PC-9 (cell line): ENCODE data around the gene ISG15. TPM values are rescaled to one million over a fixed set of nuclear protein-coding genes. Genes with fewer than 3 reads are reported as not detected.

Source experiments
- BruUV-seq: library from RNA; stranded (reverse); fragments of 400-500 nt; replicated peaks from 2 replicates; lab custom pipeline; 2021; lab: Mats Ljungman, UMichigan
- CTCF ChIA-PET: fragments of 300-600 bp; sonication (Branson Sonifier 250); formaldehyde crosslinking; loops from one replicate; lab custom pipeline; 2022; ENCODE audit warnings: antibody characterized with exemption; lab: Charles Lee
- POLR2A ChIA-PET: fragments of 300-600 bp; sonication (Branson Sonifier 250); formaldehyde crosslinking; loops from one replicate; lab custom pipeline; 2022; ENCODE audit warnings: antibody characterized with exemption; ENCODE audit not compliant: unreplicated experiment; lab: Charles Lee
- DNase-seq, 2 experiments: peaks; one replicate each; pipeline versions ENCODE4 v3.0.0 to v3.0.0-alpha.2; 2015 to 2022; ENCODE audit warnings: mixed read lengths in 1 of 2
- H2AFZ ChIP-seq: fragments of 200-600 bp; sonication (generic); 2 replicates; pipeline ENCODE4 v1.8.1; 2017; ENCODE audit warnings: antibody characterized with exemption
- H3F3A ChIP-seq: fragments of 200-600 bp; sonication (generic); 2 replicates; pipeline ENCODE4 v1.8.1; 2017; ENCODE audit warnings: antibody characterized with exemption, mild to moderate bottlenecking, low read depth; ENCODE audit not compliant: insufficient read depth
- H3K27ac ChIP-seq: fragments of 200-600 bp; sonication (generic); 2 replicates; pipeline ENCODE4 v1.6.1; 2016; ENCODE audit warnings: mixed run types
- H3K27me3 ChIP-seq: fragments of 200-600 bp; sonication (generic); 2 replicates; pipeline ENCODE4 v1.6.1; 2016; ENCODE audit warnings: low read depth, mixed run types; ENCODE audit not compliant: insufficient read depth
- H3K36me3 ChIP-seq: fragments of 200-600 bp; sonication (generic); 2 replicates; pipeline ENCODE4 v1.6.1; 2016; ENCODE audit warnings: low read depth, mixed run types
- H3K4me1 ChIP-seq: fragments of 200-600 bp; sonication (generic); replicated peaks from 2 replicates; pipeline ENCODE4 v1.6.1; 2016; ENCODE audit warnings: mixed run types; ENCODE audit not compliant: insufficient read depth
- H3K4me2 ChIP-seq: fragments of 200-600 bp; sonication (generic); 2 replicates; pipeline ENCODE4 v1.6.1; 2017; ENCODE audit warnings: mixed run types
- H3K4me3 ChIP-seq: fragments of 200-600 bp; sonication (generic); 2 replicates; pipeline ENCODE4 v1.6.1; 2016; ENCODE audit warnings: mixed run types
- H3K79me2 ChIP-seq: fragments of 200-600 bp; sonication (generic); 2 replicates; pipeline ENCODE4 v1.6.1; 2017; ENCODE audit warnings: low read depth, mixed run types
- H3K9me2 ChIP-seq: fragments of 200-600 bp; sonication (generic); 2 replicates; pipeline ENCODE4 v1.8.1; 2017; ENCODE audit warnings: mild to moderate bottlenecking; ENCODE audit not compliant: insufficient read depth
- H3K9me3 ChIP-seq: fragments of 200-600 bp; sonication (generic); 2 replicates; pipeline ENCODE4 v1.8.1; 2016; ENCODE audit warnings: low read depth; ENCODE audit not compliant: insufficient read depth
- H4K20me1 ChIP-seq: fragments of 200-600 bp; sonication (generic); 2 replicates; pipeline ENCODE4 v1.8.1; 2017; ENCODE audit not compliant: insufficient read depth
- EZH2 ChIP-seq: fragments of 200-600 bp; sonication (generic); IDR thresholded peaks from 2 replicates; pipeline ENCODE4 v1.8.0; 2017; ENCODE audit warnings: antibody characterized with exemption, low read depth
- intact Hi-C: fragments of 100-400 bp; cut with micrococcal nuclease; formaldehyde crosslinking; loops from one replicate; pipeline ENCODE4 v1.10.0; 2022; ENCODE audit not compliant: unreplicated experiment
- total RNA-seq: library from RNA; stranded (reverse); gene quantifications from 2 replicates; pipeline ENCODE4 v1.2.3, GENCODE V29; 2021
- TF ChIP-seq, protein P1 (sequence below): fragments of 200-600 bp; sonication (generic); conservative IDR thresholded peaks from 2 replicates; pipeline ENCODE4 v1.6.1; 2017; ENCODE audit warnings: mixed run types, antibody characterized with exemption, mild to moderate bottlenecking, moderate library complexity

ISG15 gene
- total RNA-seq, 1 experiment from 2014 or later: 20.9 TPM

DNA sequence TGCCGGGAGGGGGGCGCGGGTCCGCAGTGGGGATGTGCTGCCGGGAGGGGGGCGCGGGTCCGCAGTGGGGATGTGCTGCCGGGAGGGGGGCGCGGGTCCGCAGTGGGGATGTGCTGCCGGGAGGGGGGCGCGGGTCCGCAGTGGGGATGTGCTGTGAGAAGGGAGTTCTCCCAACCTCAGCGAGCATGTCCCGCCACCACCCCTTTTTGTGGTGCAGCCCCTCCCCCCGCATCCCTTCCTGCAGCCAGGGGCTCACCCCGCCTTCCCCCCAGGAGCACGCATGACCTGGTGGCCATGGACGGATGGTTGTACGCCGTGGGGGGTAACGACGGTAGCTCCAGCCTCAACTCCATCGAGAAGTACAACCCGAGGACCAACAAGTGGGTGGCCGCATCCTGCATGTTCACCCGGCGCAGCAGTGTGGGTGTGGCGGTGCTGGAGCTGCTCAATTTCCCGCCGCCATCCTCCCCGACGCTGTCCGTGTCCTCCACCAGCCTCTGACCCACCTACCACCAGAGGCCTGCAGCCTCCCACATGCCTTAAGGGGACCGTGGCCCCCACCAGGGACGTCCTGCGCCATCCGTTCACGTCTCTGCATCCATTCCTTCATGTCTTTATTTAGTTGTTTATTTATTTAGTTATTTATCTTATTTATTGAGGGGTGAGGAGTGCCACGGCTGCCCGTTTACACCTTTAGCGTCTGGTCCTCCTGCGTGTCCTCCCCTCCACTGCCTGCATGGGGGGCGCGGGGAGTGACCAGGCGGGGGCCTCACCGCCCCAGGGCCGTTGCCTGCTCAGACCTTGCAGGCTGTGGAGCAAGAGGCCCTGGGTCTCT, 48.4 kb upstream of the ISG15 start:
- Histone ChIP-seq H3K79me2 (peaks cover 4% of the 10 kb centered on the region; the same call in 1 of the 2 replicates), H3F3A (peaks cover 37% of the 10 kb centered on the region; the same call in 1 of the 2 replicates), H3K9me2 (no peaks in the 10 kb centered on the region), H3K4me2 (no peak overlapping the region; the same call in 1 of the 2 replicates), H4K20me1 (no peaks in the 10 kb centered on the region), H3K9me3 (no peaks in the 10 kb centered on the region), H3K27ac (no peak overlapping the region), H3K4me3 (no peak overlapping the region), H3K4me1 (peaks cover 14% of the 10 kb centered on the region), H3K27me3 (no peaks in the 10 kb centered on the region), H2AFZ (no peak overlapping the region), H3K36me3 (no peaks in the 10 kb centered on the region)
- DNase-seq: no peak
- CTCF ChIA-PET: no interaction called here
- TF ChIP-seq, protein P1, sequence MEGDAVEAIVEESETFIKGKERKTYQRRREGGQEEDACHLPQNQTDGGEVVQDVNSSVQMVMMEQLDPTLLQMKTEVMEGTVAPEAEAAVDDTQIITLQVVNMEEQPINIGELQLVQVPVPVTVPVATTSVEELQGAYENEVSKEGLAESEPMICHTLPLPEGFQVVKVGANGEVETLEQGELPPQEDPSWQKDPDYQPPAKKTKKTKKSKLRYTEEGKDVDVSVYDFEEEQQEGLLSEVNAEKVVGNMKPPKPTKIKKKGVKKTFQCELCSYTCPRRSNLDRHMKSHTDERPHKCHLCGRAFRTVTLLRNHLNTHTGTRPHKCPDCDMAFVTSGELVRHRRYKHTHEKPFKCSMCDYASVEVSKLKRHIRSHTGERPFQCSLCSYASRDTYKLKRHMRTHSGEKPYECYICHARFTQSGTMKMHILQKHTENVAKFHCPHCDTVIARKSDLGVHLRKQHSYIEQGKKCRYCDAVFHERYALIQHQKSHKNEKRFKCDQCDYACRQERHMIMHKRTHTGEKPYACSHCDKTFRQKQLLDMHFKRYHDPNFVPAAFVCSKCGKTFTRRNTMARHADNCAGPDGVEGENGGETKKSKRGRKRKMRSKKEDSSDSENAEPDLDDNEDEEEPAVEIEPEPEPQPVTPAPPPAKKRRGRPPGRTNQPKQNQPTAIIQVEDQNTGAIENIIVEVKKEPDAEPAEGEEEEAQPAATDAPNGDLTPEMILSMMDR: no peak
- no peak for TF ChIP-seq EZH2
- POLR2A ChIA-PET: no interaction called here
- intact Hi-C loops: no loop called here
- BruUV-seq: no TSS peak

DNA sequence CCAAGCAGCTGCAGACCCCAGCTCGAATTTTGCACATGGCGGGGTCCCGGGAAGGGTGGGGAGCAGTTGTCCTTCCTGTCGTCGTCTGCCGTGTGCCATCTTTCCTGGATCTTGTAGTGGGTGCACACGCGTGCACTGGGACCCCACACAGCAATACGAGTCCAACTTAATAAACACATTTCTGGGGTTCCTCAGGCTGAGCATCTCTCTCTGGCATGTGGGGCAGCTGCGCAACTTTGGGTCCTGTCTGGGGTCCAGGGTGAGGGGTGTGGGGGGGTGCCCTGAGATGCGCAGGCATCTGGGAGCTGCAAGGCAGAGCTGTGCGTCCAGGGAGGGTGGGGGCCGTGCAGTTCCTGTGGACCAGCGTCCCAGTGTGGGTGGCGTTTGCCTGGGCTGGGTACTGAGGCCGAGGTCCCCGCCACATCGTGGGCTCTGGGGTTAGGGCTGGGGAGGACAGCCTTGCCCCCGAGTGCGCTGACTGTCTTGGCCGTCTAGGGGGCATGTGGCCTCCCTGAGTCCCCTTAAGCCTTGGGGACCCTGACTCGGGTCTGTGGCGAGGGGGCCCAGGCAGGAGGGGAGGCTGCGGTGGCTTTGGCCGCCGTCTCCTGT, 47.7 kb upstream of the ISG15 start:
- H3K4me2 ChIP-seq: peak overlapping the region; percentile 81
- H3K4me3 ChIP-seq: peak overlapping the region; percentile 83
- peaks cover 37% of the 10 kb centered on the region; the same call in 1 of the 2 replicates for H3F3A ChIP-seq
- no peaks in the 10 kb centered on the region for H3K27me3 ChIP-seq
- H3K9me2 ChIP-seq: no peaks in the 10 kb centered on the region
- TF ChIP-seq, protein P1: no peak
- TF ChIP-seq EZH2: no peak
- DNase-seq: no peak
- H3K36me3 ChIP-seq: no peaks in the 10 kb centered on the region
- no peaks in the 10 kb centered on the region for H3K9me3 ChIP-seq
- CTCF ChIA-PET: no interaction called here
- no peaks in the 10 kb centered on the region for H4K20me1 ChIP-seq
- H3K79me2 ChIP-seq: peaks cover 4% of the 10 kb centered on the region; the same call in 1 of the 2 replicates
- peak overlapping the region; percentile 99 for H3K27ac ChIP-seq
- BruUV-seq: no TSS peak
- peaks cover 14% of the 10 kb centered on the region for H3K4me1 ChIP-seq
- POLR2A ChIA-PET: no interaction called here
- intact Hi-C loops: no loop called here
- H2AFZ ChIP-seq: peak overlapping the region; percentile 77; the same call in 1 of the 2 replicates

DNA sequence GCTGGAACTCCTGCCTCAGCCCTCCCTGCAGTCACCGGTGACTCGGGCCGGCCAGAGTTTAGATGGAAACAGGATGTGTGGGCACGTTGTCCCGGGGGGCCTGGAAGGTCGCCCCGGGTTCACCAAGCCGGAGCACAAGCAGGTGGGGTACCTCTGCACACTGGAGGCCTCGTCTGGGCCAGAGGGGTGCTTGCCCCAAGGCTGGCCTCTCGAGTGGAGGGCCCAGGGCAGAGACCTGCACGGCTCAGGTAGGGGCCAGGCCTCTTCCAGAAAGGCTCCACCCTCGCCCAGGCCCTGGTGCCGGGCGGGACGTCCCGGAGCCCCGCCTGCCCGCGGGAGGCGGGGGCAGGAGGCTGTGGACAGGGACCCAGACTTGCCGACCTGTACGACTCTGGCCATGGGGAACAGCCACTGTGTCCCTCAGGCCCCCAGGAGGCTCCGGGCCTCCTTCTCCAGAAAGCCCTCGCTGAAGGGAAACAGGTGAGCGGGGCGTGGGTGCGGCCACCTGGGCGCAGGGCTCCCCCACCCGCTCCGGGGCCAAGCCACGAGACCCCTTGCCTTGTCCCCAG, 47.1 kb upstream of the ISG15 start, which contains the start of gene PLEKHN1:
Gene PLEKHN1 (plus strand): TSS at position 348 of the 569 bp plus-strand sequence. CDS start 50 bp downstream, at position 398.
- intact Hi-C loops: no loop called here
- no peaks in the 10 kb centered on the region for H3K9me2 ChIP-seq
- no peaks in the 10 kb centered on the region for H3K9me3 ChIP-seq
- peak within 1 kb of the TSS; percentile 83 for H3K4me3 ChIP-seq
- ChIA-PET CTCF (interaction anchor here (0.6 to 1.0 kb wide), 2 partner anchors 382 to 954 kb away, joined by 3 read pairs; no protein-coding TSS in a partner anchor), POLR2A (interaction anchor here (0.6 to 0.7 kb wide), 2 partner anchors 43 to 108 kb away, joined by 3 to 4 read pairs; partner anchors contain the start of gene RNF223)
- peak within 1 kb of the TSS; percentile 77 for H2AFZ ChIP-seq
- peak within 1 kb of the TSS; percentile 81 for H3K4me2 ChIP-seq
- TSS peak; percentile 84 for BruUV-seq
- H3K36me3 ChIP-seq: no peaks in the 10 kb centered on the region
- no peaks in the 10 kb centered on the region for H4K20me1 ChIP-seq
- peak within 1 kb of the TSS; percentile 99 for H3K27ac ChIP-seq
- H3F3A ChIP-seq: peaks cover 37% of the 10 kb centered on the region; the same call in 1 of the 2 replicates
- no peak for TF ChIP-seq EZH2
- TF ChIP-seq, protein P1: no peak
- no peaks in the 10 kb centered on the region for H3K27me3 ChIP-seq
- peak; percentile 68 to 84 for DNase-seq
- peaks cover 4% of the 10 kb centered on the region; the same call in 1 of the 2 replicates for H3K79me2 ChIP-seq
- peaks cover 14% of the 10 kb centered on the region for H3K4me1 ChIP-seq
